ENCODE results near the gene BARHL2. TPM values are rescaled to one million over a fixed set of nuclear protein-coding genes. Genes with fewer than 3 reads are reported as not detected.

BARHL2 gene
- total and polyA plus RNA-seq, 10 of the 15 experiments (the other 5 are each of a cell fraction or from before 2014, with no cell fraction given): not detected

GRCh38 chr1:90671741-90672140 is 45.4 kb downstream of the BARHL2 start (continued):
- TF ChIP-seq CREM (IDR thresholded peaks at IDR 0.05; ENCODE audit: low read depth) (no peak), ZBTB11 (CRISPR knock-in tag; IDR thresholded peaks at IDR 0.05) (no peak), KDM1A (IDR thresholded peaks at IDR 0.05; ENCODE audit: borderline replicate concordance) (no peak), PKNOX1 (IDR thresholded peaks at IDR 0.05) (no peak)

GRCh38 chr1:90671251-90671650 is 45.9 kb downstream of the BARHL2 start:
- no peaks in the 10 kb centered on the region for H3K4me1 ChIP-seq (ENCODE audit: control insufficient read depth, insufficient read depth, low read length)
- ChIA-PET POLR2A (no interaction called here), SMC1A (ENCODE audit: uncharacterized antibody, unreplicated experiment) (interaction anchor here (0.7 kb wide), 1 partner anchor 101 kb away, joined by 3 read pairs; no protein-coding TSS in a partner anchor), CTCF (no interaction called here), RAD21 (ENCODE audit: unreplicated experiment) (no interaction called here)
- H2AFZ ChIP-seq (ENCODE audit: control insufficient read depth, low read depth, low read length): no peak overlapping the region
- intact Hi-C loops (cut with micrococcal nuclease; ENCODE audit: unreplicated experiment) (no loop called here), in situ Hi-C loops (cut with MboI) (no loop called here)
- H3K4me2 ChIP-seq (ENCODE audit: control insufficient read depth, insufficient read depth): no peak overlapping the region
- no peaks in the 10 kb centered on the region for H3K36me3 ChIP-seq (ENCODE audit: control insufficient read depth in 2 of 2, insufficient read depth in 2 of 2, low read length in 1 of 2)
- no peak overlapping the region for H3K4me3 ChIP-seq
- no peaks in the 10 kb centered on the region for H3K9me3 ChIP-seq (replicated peaks; ENCODE audit: control insufficient read depth, insufficient read depth, low read length)
- BruUV-seq (replicated peaks): no TSS peak
- TF ChIP-seq ZZZ3 (IDR thresholded peaks at IDR 0.05; ENCODE audit: control insufficient read depth, insufficient read length, low read depth): no peak
- TF ChIP-seq MYC (IDR thresholded peaks at IDR 0.05; ENCODE audit: insufficient read depth, insufficient read length, insufficient replicate concordance, low read length, severe bottlenecking): no peak
- TF ChIP-seq SIN3A (IDR thresholded peaks at IDR 0.05; ENCODE audit: low read depth, low read length): no peak
- TF ChIP-seq FOXK2 (IDR thresholded peaks at IDR 0.05): no peak
- TF ChIP-seq MAX (IDR thresholded peaks at IDR 0.05; ENCODE audit: low read depth, low read length): no peak
- TF ChIP-seq EED (IDR thresholded peaks at IDR 0.05; ENCODE audit: low read depth): no peak
- H3K27ac ChIP-seq (ENCODE audit: control insufficient read depth, insufficient read depth): no peak overlapping the region
- no peak for ATAC-seq
- H3K79me2 ChIP-seq (ENCODE audit: control insufficient read depth, insufficient read depth, low read length): no peaks in the 10 kb centered on the region
- H3K27me3 ChIP-seq (replicated peaks in 1 of 2; ENCODE audit: control insufficient read depth in 2 of 2, insufficient read depth in 2 of 2, low read length in 1 of 2): no peaks in the 10 kb centered on the region
- H3K9ac ChIP-seq (ENCODE audit: control insufficient read depth, insufficient read depth, low read length): no peak overlapping the region
- no peaks in the 10 kb centered on the region for H4K20me1 ChIP-seq (ENCODE audit: control insufficient read depth, insufficient read depth)
- no peak for DNase-seq (ENCODE audit: low read depth, low spot score)
- no peak for FAIRE-seq
- WGBS (ENCODE audit: insufficient coverage, insufficient replicate concordance, low lambda C conversion rate, missing lambda C conversion rate): 94% methylated on average over 1 of the region's 1 CpG
